HEK293 (cell line): ENCODE data around the gene ANTKMT.

Experiments
- GFI1B ChIP-seq: fragments of 450-650 bp; formaldehyde crosslinking; IDR thresholded peaks from 2 replicates; pipeline ENCODE4 v1.5.1; 2016; ENCODE audit warnings: missing biosample characterization, missing genetic modification characterization
- KLF10 ChIP-seq: fragments of 450-650 bp; IDR thresholded peaks from 2 replicates; pipeline ENCODE4 v1.5.1; 2018; ENCODE audit warnings: missing biosample characterization, mild to moderate bottlenecking, missing genetic modification characterization
- KLF7 ChIP-seq: fragments of 450-650 bp; formaldehyde crosslinking; IDR thresholded peaks from 2 replicates; pipeline ENCODE4 v1.5.1; 2016; ENCODE audit warnings: missing biosample characterization, missing genetic modification characterization, borderline replicate concordance
- PATZ1 ChIP-seq: fragments of 450-650 bp; formaldehyde crosslinking; IDR thresholded peaks from 2 replicates; pipeline ENCODE4 v1.5.1; 2016; ENCODE audit warnings: missing biosample characterization, missing genetic modification characterization
- PRDM2 ChIP-seq: fragments of 450-650 bp; formaldehyde crosslinking; IDR thresholded peaks from 2 replicates; pipeline ENCODE4 v1.5.1; 2016; ENCODE audit warnings: missing biosample characterization, missing genetic modification characterization, borderline replicate concordance
- SCRT1 ChIP-seq: fragments of 450-650 bp; formaldehyde crosslinking; IDR thresholded peaks from 2 replicates; pipeline ENCODE4 v1.5.1; 2016; ENCODE audit warnings: missing biosample characterization, missing genetic modification characterization, borderline replicate concordance
- SP7 ChIP-seq: fragments of 450-650 bp; formaldehyde crosslinking; IDR thresholded peaks from 2 replicates; pipeline ENCODE4 v1.5.1; 2016; ENCODE audit warnings: missing biosample characterization, missing genetic modification characterization
- ZBTB48 ChIP-seq: fragments of 450-650 bp; formaldehyde crosslinking; IDR thresholded peaks from 2 replicates; pipeline ENCODE4 v1.5.1; 2016; ENCODE audit warnings: missing biosample characterization, missing genetic modification characterization
- ZBTB6 ChIP-seq: fragments of 450-650 bp; formaldehyde crosslinking; IDR thresholded peaks from 2 replicates; pipeline ENCODE4 v1.5.1; 2017; ENCODE audit warnings: missing biosample characterization, missing genetic modification characterization
- ZBTB7A ChIP-seq: fragments of 450-650 bp; formaldehyde crosslinking; IDR thresholded peaks from 2 replicates; pipeline ENCODE4 v1.5.1; 2016; ENCODE audit warnings: low read depth, missing biosample characterization, missing genetic modification characterization
- ZFHX2 ChIP-seq: fragments of 450-650 bp; formaldehyde crosslinking; conservative IDR thresholded peaks from 2 replicates; pipeline ENCODE4 v1.5.1; 2016; ENCODE audit warnings: missing biosample characterization, missing genetic modification characterization
- ZNF112 ChIP-seq: fragments of 450-650 bp; formaldehyde crosslinking; IDR thresholded peaks from 2 replicates; pipeline ENCODE4 v1.5.0; 2017; ENCODE audit warnings: missing biosample characterization, missing genetic modification characterization
- ZNF114 ChIP-seq: fragments of 450-650 bp; formaldehyde crosslinking; IDR thresholded peaks from 2 replicates; pipeline ENCODE4 v1.5.0; 2017; ENCODE audit warnings: missing biosample characterization, missing genetic modification characterization
- ZNF138 ChIP-seq: fragments of 450-650 bp; formaldehyde crosslinking; IDR thresholded peaks from 2 replicates; pipeline ENCODE4 v1.5.1; 2016; ENCODE audit warnings: missing biosample characterization, missing genetic modification characterization, borderline replicate concordance
- ZNF155 ChIP-seq: fragments of 450-650 bp; formaldehyde crosslinking; IDR thresholded peaks from 2 replicates; pipeline ENCODE4 v1.5.1; 2016; ENCODE audit warnings: missing biosample characterization, missing genetic modification characterization
- ZNF174 ChIP-seq: fragments of 450-650 bp; formaldehyde crosslinking; IDR thresholded peaks from 2 replicates; pipeline ENCODE4 v1.5.0; 2017; ENCODE audit warnings: missing biosample characterization, mild to moderate bottlenecking, missing genetic modification characterization
- ZNF292 ChIP-seq: fragments of 450-650 bp; formaldehyde crosslinking; IDR thresholded peaks from 2 replicates; pipeline ENCODE4 v1.5.1; 2016; ENCODE audit warnings: low read depth, missing biosample characterization, missing genetic modification characterization, borderline replicate concordance
- ZNF391 ChIP-seq: fragments of 450-650 bp; formaldehyde crosslinking; IDR thresholded peaks from 2 replicates; pipeline ENCODE4 v1.5.1; 2016; ENCODE audit warnings: low read depth, missing biosample characterization, missing genetic modification characterization, borderline replicate concordance
- ZNF433 ChIP-seq: fragments of 450-650 bp; formaldehyde crosslinking; IDR thresholded peaks from 2 replicates; pipeline ENCODE4 v1.5.1; 2016; ENCODE audit warnings: missing biosample characterization, missing genetic modification characterization, low read depth
- ZNF645 ChIP-seq: fragments of 450-650 bp; formaldehyde crosslinking; IDR thresholded peaks from 2 replicates; pipeline ENCODE4; 2016; ENCODE audit warnings: missing biosample characterization, missing genetic modification characterization
- ZNF701 ChIP-seq: fragments of 450-650 bp; formaldehyde crosslinking; IDR thresholded peaks from 2 replicates; pipeline ENCODE4 v1.5.1; 2016; ENCODE audit warnings: missing biosample characterization, missing genetic modification characterization
- ZSCAN23 ChIP-seq: fragments of 450-650 bp; formaldehyde crosslinking; IDR thresholded peaks from 2 replicates; pipeline ENCODE4 v1.5.1; 2016; ENCODE audit warnings: missing biosample characterization, missing genetic modification characterization
- ZXDB ChIP-seq: fragments of 450-650 bp; formaldehyde crosslinking; IDR thresholded peaks from 2 replicates; pipeline ENCODE4 v1.5.1; 2016; ENCODE audit warnings: missing biosample characterization, missing genetic modification characterization
- TF ChIP-seq, protein P1 (sequence below): fragments of 450-650 bp; formaldehyde crosslinking; IDR thresholded peaks from 2 replicates; pipeline ENCODE4 v1.5.1; 2017; ENCODE audit warnings: missing biosample characterization, missing genetic modification characterization
- TF ChIP-seq, protein P2 (sequence below): fragments of 450-650 bp; formaldehyde crosslinking; IDR thresholded peaks from 2 replicates; pipeline ENCODE4 v1.5.1; 2016; ENCODE audit warnings: missing biosample characterization, missing genetic modification characterization

Gene ANTKMT

GRCh38 chr16:679814-680624 is 40.9 kb upstream of the ANTKMT start, which contains the start of gene STUB1 (continued):
- TF ChIP-seq PRDM2 = no peak
- TF ChIP-seq PATZ1 (tag by site-specific recombination) = peak; percentile 99
- peak; percentile 98 for TF ChIP-seq ZBTB7A (tag by site-specific recombination)
- no peak for TF ChIP-seq ZNF701
- TF ChIP-seq KLF7 = 0 out of 2 replicates have a peak, but pooled peaks have one; percentile 24
- TF ChIP-seq, protein P1, sequence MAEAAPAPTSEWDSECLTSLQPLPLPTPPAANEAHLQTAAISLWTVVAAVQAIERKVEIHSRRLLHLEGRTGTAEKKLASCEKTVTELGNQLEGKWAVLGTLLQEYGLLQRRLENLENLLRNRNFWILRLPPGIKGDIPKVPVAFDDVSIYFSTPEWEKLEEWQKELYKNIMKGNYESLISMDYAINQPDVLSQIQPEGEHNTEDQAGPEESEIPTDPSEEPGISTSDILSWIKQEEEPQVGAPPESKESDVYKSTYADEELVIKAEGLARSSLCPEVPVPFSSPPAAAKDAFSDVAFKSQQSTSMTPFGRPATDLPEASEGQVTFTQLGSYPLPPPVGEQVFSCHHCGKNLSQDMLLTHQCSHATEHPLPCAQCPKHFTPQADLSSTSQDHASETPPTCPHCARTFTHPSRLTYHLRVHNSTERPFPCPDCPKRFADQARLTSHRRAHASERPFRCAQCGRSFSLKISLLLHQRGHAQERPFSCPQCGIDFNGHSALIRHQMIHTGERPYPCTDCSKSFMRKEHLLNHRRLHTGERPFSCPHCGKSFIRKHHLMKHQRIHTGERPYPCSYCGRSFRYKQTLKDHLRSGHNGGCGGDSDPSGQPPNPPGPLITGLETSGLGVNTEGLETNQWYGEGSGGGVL = 0 out of 2 replicates have a peak, but pooled peaks have one; percentile 34
- no peak for TF ChIP-seq SCRT1 (tag by site-specific recombination)
- 0 out of 2 replicates have a peak, but pooled peaks have one; percentile 36 for TF ChIP-seq ZBTB48 (tag by site-specific recombination)
- TF ChIP-seq ZNF292 (tag by site-specific recombination) = no peak
- no peak for TF ChIP-seq ZNF433 (tag by site-specific recombination)
- TF ChIP-seq GFI1B = no peak
- TF ChIP-seq ZXDB = peak; percentile 49
- no peak for TF ChIP-seq ZNF645
- TF ChIP-seq ZSCAN23 (tag by site-specific recombination) = peak; percentile 30; the same call in 1 of the 2 replicates
- TF ChIP-seq ZNF114 (tag by site-specific recombination) = no peak
- TF ChIP-seq ZNF174 = no peak
- TF ChIP-seq ZNF138 = no peak
- TF ChIP-seq ZNF112 (tag by site-specific recombination) = no peak
- TF ChIP-seq ZBTB6 (tag by site-specific recombination) = peak; percentile 67
- peak; percentile 38; the same call in 1 of the 2 replicates for TF ChIP-seq KLF10 (tag by site-specific recombination)
- TF ChIP-seq ZNF391 (tag by site-specific recombination) = peak; percentile 71; the same call in 1 of the 2 replicates
- no peak for TF ChIP-seq ZNF155 (tag by site-specific recombination)
- TF ChIP-seq ZFHX2 = peak; percentile 89
- TF ChIP-seq SP7 (tag by site-specific recombination) = peak; percentile 48
- TF ChIP-seq, protein P2, sequence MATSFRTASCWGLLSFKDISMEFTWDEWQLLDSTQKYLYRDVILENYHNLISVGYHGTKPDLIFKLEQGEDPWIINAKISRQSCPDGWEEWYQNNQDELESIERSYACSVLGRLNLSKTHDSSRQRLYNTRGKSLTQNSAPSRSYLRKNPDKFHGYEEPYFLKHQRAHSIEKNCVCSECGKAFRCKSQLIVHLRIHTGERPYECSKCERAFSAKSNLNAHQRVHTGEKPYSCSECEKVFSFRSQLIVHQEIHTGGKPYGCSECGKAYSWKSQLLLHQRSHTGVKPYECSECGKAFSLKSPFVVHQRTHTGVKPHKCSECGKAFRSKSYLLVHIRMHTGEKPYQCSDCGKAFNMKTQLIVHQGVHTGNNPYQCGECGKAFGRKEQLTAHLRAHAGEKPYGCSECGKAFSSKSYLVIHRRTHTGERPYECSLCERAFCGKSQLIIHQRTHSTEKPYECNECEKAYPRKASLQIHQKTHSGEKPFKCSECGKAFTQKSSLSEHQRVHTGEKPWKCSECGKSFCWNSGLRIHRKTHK (tag by site-specific recombination) = no peak
